Trophoblast cell (in vitro differentiated cells and primary cell): ENCODE data around the gene CORO7.

Source experiments
- DNase-seq, 2 donors: peaks; one replicate each; pipeline ENCODE4 v3.0.0-alpha.2; 2016
- H2AFZ ChIP-seq: 2 replicates; pipeline ENCODE4 v1.6.1; 2013; ENCODE audit warnings: low read length, moderate library complexity, mild to moderate bottlenecking; ENCODE audit not compliant: insufficient read depth, poor library complexity
- H2AK5ac ChIP-seq: 2 replicates; pipeline ENCODE4 v1.6.1; 2013; ENCODE audit warnings: mild to moderate bottlenecking, low read length
- H2BK120ac ChIP-seq: 2 replicates; pipeline ENCODE4 v1.6.1; 2013; ENCODE audit warnings: low read length, mild to moderate bottlenecking, moderate library complexity; ENCODE audit not compliant: insufficient read depth, poor library complexity
- H2BK12ac ChIP-seq: 2 replicates; pipeline ENCODE4 v1.6.1; 2013; ENCODE audit warnings: mild to moderate bottlenecking, low read length, moderate library complexity
- H2BK5ac ChIP-seq: 2 replicates; pipeline ENCODE4 v1.6.1; 2013; ENCODE audit warnings: low read length, low read depth, moderate library complexity, mild to moderate bottlenecking; ENCODE audit not compliant: poor library complexity
- H3K14ac ChIP-seq: 2 replicates; pipeline ENCODE4 v1.6.1; 2013; ENCODE audit warnings: mild to moderate bottlenecking, low read length
- H3K18ac ChIP-seq: 2 replicates; pipeline ENCODE4 v1.6.1; 2013; ENCODE audit warnings: mild to moderate bottlenecking, low read length
- H3K23ac ChIP-seq: 2 replicates; pipeline ENCODE4 v1.6.1; 2013; ENCODE audit warnings: low read length
- H3K27ac ChIP-seq: 2 replicates; pipeline ENCODE4 v1.5.1; 2013; ENCODE audit warnings: low read depth, mild to moderate bottlenecking, inconsistent platforms, low read length, moderate library complexity
- H3K27me3 ChIP-seq: 2 replicates; pipeline ENCODE4 v1.6.1; 2013; ENCODE audit warnings: inconsistent platforms, mild to moderate bottlenecking, low read length, moderate library complexity; ENCODE audit not compliant: insufficient read depth
- H3K36me3 ChIP-seq, 2 experiments: 1 replicate in 1 of 2; 2 replicates in 1 of 2; pipeline ENCODE4 v1.6.1; 2013; ENCODE audit warnings: low read length in 2 of 2, mild to moderate bottlenecking in 2 of 2, moderate library complexity in 1 of 2; ENCODE audit not compliant: insufficient read depth in 2 of 2, control insufficient read depth in 1 of 2
- H3K4ac ChIP-seq: 2 replicates; pipeline ENCODE4 v1.6.1; 2013; ENCODE audit warnings: low read depth, mild to moderate bottlenecking, low read length, moderate library complexity
- H3K4me1 ChIP-seq, 2 experiments: 1 replicate in 1 of 2; 2 replicates in 1 of 2; pipeline ENCODE4 v1.6.1; 2013; ENCODE audit warnings: low read length in 2 of 2, mild to moderate bottlenecking in 2 of 2, moderate library complexity in 1 of 2; ENCODE audit not compliant: insufficient read depth in 2 of 2, control insufficient read depth in 1 of 2
- H3K4me2 ChIP-seq: 2 replicates; pipeline ENCODE4 v1.6.1; 2013; ENCODE audit warnings: inconsistent platforms, mild to moderate bottlenecking, low read length, moderate library complexity
- H3K4me3 ChIP-seq: 2 replicates; pipeline ENCODE4 v1.5.1; 2013; ENCODE audit warnings: mild to moderate bottlenecking, low read depth, low read length, inconsistent platforms
- H3K79me1 ChIP-seq: one replicate; pipeline ENCODE4 v1.6.1; 2013; ENCODE audit warnings: low read length
- H3K79me2 ChIP-seq: 2 replicates; pipeline ENCODE4 v1.6.1; 2013; ENCODE audit warnings: low read length, mild to moderate bottlenecking; ENCODE audit not compliant: control insufficient read depth, insufficient read depth, poor library complexity
- H3K9ac ChIP-seq: 2 replicates; pipeline ENCODE4 v1.6.1; 2013; ENCODE audit warnings: mild to moderate bottlenecking, low read length
- H3K9me3 ChIP-seq: 2 replicates; pipeline ENCODE4 v1.6.1; 2013; ENCODE audit warnings: low read depth, mild to moderate bottlenecking, control low read depth, inconsistent platforms, low read length; ENCODE audit not compliant: insufficient read depth
- H4K12ac ChIP-seq: 2 replicates; pipeline ENCODE4 v1.6.1; 2013; ENCODE audit warnings: low read depth, mild to moderate bottlenecking, low read length, moderate library complexity
- H4K8ac ChIP-seq: 2 replicates; pipeline ENCODE4 v1.6.1; 2013; ENCODE audit warnings: low read depth, mild to moderate bottlenecking, low read length, moderate library complexity
- H4K91ac ChIP-seq: one replicate; pipeline ENCODE4 v1.6.1; 2013; ENCODE audit warnings: low read depth, mild to moderate bottlenecking, low read length, moderate library complexity
- WGBS: extraction: QIAGEN DNeasy Blood & Tissue Kit; methylation state at CpG from one replicate; pipeline ENCODE4 v1.1.7; 2013; ENCODE audit warnings: missing lambda C conversion rate; ENCODE audit not compliant: insufficient read length, insufficient coverage; ENCODE audit errors: extremely low coverage; 5-methylcytosine and 5-hydroxymethylcytosine counted together

The CORO7 gene

DNA sequence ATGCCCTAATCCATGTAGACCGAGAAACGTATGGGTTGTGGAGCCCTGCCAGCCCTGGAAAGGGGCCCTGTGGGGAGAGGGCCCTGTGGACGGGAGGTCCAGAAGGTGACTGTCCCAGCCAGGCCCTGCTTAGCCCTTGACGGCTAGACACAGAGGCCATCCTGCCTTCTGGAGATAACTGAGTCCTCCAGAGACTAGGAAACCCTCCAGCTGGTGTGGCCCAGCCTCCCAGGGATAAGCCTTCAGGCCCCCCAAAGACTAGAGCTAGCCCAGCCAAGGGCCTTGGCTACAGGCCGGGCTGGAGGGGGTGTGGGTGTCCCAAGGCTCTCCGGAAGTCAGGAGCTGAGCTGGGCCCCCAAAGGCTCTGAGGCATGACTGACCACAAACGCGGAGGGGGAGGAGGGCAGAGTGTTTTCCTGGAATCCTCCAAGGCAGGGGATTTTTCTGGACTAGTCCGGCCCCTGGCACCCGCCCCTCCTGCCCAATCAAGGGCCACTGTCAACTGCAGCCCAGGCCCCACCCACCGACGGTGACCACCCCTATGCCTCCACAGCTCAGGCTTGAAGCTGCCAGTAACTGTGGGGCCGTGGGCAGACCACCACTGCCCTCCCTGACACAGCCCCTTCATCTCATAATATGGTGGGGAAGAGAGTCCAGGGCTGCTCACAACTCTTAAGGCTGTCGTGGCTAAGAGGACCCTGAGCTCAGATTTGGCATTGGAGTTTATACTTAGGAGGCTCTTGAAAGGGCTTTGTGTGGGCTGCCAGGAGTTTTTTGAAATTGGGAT lies 45.6 kb downstream of the CORO7 start:
- H3K23ac ChIP-seq = no peak overlapping the region

DNA sequence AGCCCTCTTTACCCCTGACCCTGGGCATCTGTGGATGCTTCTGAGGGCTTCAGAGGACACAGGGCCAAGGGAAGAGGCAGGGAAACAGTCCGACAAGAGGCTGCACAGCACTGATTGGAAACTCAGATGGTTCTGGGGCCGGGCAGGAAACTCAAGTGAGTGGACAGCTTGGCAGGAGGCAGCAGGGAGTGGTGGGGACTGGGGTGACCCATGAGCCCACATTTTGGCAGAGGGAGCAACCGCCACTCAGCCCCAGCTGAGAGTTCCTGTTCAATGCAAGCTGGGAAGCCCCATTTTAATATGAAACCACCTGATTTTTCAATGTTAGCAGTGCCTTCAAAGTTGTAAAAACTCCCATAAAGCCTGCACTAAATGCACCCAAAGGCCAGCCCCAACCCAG lies 46.2 kb downstream of the CORO7 start:
- no peak overlapping the region for H3K27ac ChIP-seq
- H2BK120ac ChIP-seq = peak overlapping the region; percentile 60
- no peaks in the 10 kb centered on the region for H3K27me3 ChIP-seq
- peak overlapping the region; percentile 56 for H2BK5ac ChIP-seq
- no CpG with 5 or more reads among the region's 3 CpGs for WGBS
- H4K12ac ChIP-seq = no peak overlapping the region
- H3K4me1 ChIP-seq = peaks cover 49 to 58% of the 10 kb centered on the region in 2 experiments
- H3K79me2 ChIP-seq = peaks cover 17% of the 10 kb centered on the region
- H3K18ac ChIP-seq = no peak overlapping the region
- no peak overlapping the region for H3K4me2 ChIP-seq
- peak overlapping the region; percentile 51 for H2AK5ac ChIP-seq
- H3K79me1 ChIP-seq = peaks cover 22% of the 10 kb centered on the region
- H3K23ac ChIP-seq = no peak overlapping the region
- no peak overlapping the region for H3K9ac ChIP-seq
- peaks cover 2% of the 10 kb centered on the region for H3K9me3 ChIP-seq
- H4K91ac ChIP-seq = peak overlapping the region; percentile 45
- no peak overlapping the region for H3K4ac ChIP-seq
- H2AFZ ChIP-seq = no peak overlapping the region
- no peak for DNase-seq
- H4K8ac ChIP-seq = no peak overlapping the region
- peaks cover 0 to 3% of the 10 kb centered on the region in 2 experiments for H3K36me3 ChIP-seq
- no peak overlapping the region for H3K4me3 ChIP-seq
- peak overlapping the region; percentile 76 for H2BK12ac ChIP-seq
- peak overlapping the region; percentile 4 for H3K14ac ChIP-seq

More for the DNA sequence above, 45.6 kb downstream of the CORO7 start:
- Histone ChIP-seq H2BK12ac (peak overlapping the region; percentile 76), H3K79me2 (peaks cover 17% of the 10 kb centered on the region), H2BK120ac (peak overlapping the region; percentile 60), H3K9ac (no peak overlapping the region), H3K18ac (peak overlapping the region; percentile 23), H4K12ac (no peak overlapping the region), H3K4me3 (no peak overlapping the region), H3K4ac (peak overlapping the region; percentile 47), H2AFZ (no peak overlapping the region), H3K79me1 (peaks cover 22% of the 10 kb centered on the region), H2BK5ac (peak overlapping the region; percentile 56), H3K9me3 (no peaks in the 10 kb centered on the region), H3K36me3 (peaks cover 1 to 3% of the 10 kb centered on the region in 2 experiments), H3K27ac (peak overlapping the region; percentile 65), H2AK5ac (peak overlapping the region; percentile 84), H4K8ac (peak overlapping the region; percentile 55), H3K4me1 (peaks cover 51 to 61% of the 10 kb centered on the region in 2 experiments), H4K91ac (peak overlapping the region; percentile 73), H3K4me2 (no peak overlapping the region), H3K27me3 (no peaks in the 10 kb centered on the region), H3K14ac (peak overlapping the region; percentile 57)
- no peak for DNase-seq
- no CpG with 5 or more reads among the region's 14 CpGs for WGBS

GRCh38 chr16:4369007-4369733 lies 47.2 kb downstream of the CORO7 start:
- H4K91ac ChIP-seq = peak overlapping the region; percentile 4
- H3K79me1 ChIP-seq = peaks cover 16% of the 10 kb centered on the region
- H2AFZ ChIP-seq = no peak overlapping the region
- H3K4me3 ChIP-seq = no peak overlapping the region
- H3K4ac ChIP-seq = no peak overlapping the region
- peak in 1 of 2 donors; percentile 55 for DNase-seq
- peaks cover 4% of the 10 kb centered on the region for H3K9me3 ChIP-seq
- H3K14ac ChIP-seq = peak overlapping the region; percentile 13
- peaks cover 17% of the 10 kb centered on the region for H3K79me2 ChIP-seq
- WGBS = no CpG with 5 or more reads among the region's 13 CpGs
- H2BK120ac ChIP-seq = peak overlapping the region; percentile 20
- peaks cover 3 to 9% of the 10 kb centered on the region in 2 experiments for H3K36me3 ChIP-seq
- peaks cover 39 to 50% of the 10 kb centered on the region in 2 experiments for H3K4me1 ChIP-seq
- H2AK5ac ChIP-seq = peak overlapping the region; percentile 6
- peak overlapping the region; percentile 57 for H2BK12ac ChIP-seq
- no peak overlapping the region for H3K27ac ChIP-seq
- H3K4me2 ChIP-seq = no peak overlapping the region
- peak overlapping the region; percentile 8 for H3K18ac ChIP-seq
- no peak overlapping the region for H3K9ac ChIP-seq
- peak overlapping the region; percentile 9 for H2BK5ac ChIP-seq
- H3K27me3 ChIP-seq = no peaks in the 10 kb centered on the region
- H4K8ac ChIP-seq = no peak overlapping the region
- no peak overlapping the region for H4K12ac ChIP-seq
- no peak overlapping the region for H3K23ac ChIP-seq

GRCh38 chr16:4367393-4367856 lies 49.0 kb downstream of the CORO7 start:
- peaks cover 9% of the 10 kb centered on the region for H3K79me1 ChIP-seq
- peak overlapping the region; percentile 85 for H2AK5ac ChIP-seq
- no peak overlapping the region for H2BK120ac ChIP-seq
- no peak overlapping the region for H3K4me3 ChIP-seq
- no peak overlapping the region for H3K4me2 ChIP-seq
- peaks cover 25 to 36% of the 10 kb centered on the region in 2 experiments for H3K4me1 ChIP-seq
- peaks cover 7% of the 10 kb centered on the region for H3K79me2 ChIP-seq
- peaks cover 5 to 11% of the 10 kb centered on the region in 2 experiments for H3K36me3 ChIP-seq
- no peak overlapping the region for H3K27ac ChIP-seq
- H4K12ac ChIP-seq = no peak overlapping the region
- H4K91ac ChIP-seq = peak overlapping the region; percentile 0
- no CpG with 5 or more reads among the region's 5 CpGs for WGBS
- peak overlapping the region; percentile 68 for H2BK12ac ChIP-seq
- no peak overlapping the region for H3K9ac ChIP-seq
- peaks cover 4% of the 10 kb centered on the region for H3K9me3 ChIP-seq
- H3K14ac ChIP-seq = peak overlapping the region; percentile 47
- no peak overlapping the region for H2AFZ ChIP-seq
- no peak overlapping the region for H3K4ac ChIP-seq
- DNase-seq = no peak
- H2BK5ac ChIP-seq = no peak overlapping the region
- H3K27me3 ChIP-seq = no peaks in the 10 kb centered on the region
- H4K8ac ChIP-seq = peak overlapping the region; percentile 5
- H3K23ac ChIP-seq = no peak overlapping the region
- peak overlapping the region; percentile 62 for H3K18ac ChIP-seq
